ENCODE measurements around the gene MYL12A. TPM values are rescaled to one million over a fixed set of nuclear protein-coding genes. Genes with fewer than 3 reads are reported as not detected.

Gene MYL12A
- total and polyA plus RNA-seq, 2 donors (not counting 3 experiments of a cell fraction or from before 2014, with no cell fraction given) = 597 to 796 TPM

GRCh38 chr18:3268306-3268705 lies 20.7 kb downstream of the MYL12A start:
- Histone ChIP-seq H4K20me1 (replicated peaks; ENCODE audit: control insufficient read depth, extremely low read depth, insufficient read depth, low read length) (peaks cover 60% of the 10 kb centered on the region), H3K9me3 (replicated peaks; ENCODE audit: control insufficient read depth, insufficient read depth, low read length) (no peaks in the 10 kb centered on the region), H3K9ac (replicated peaks; ENCODE audit: extremely low read depth, insufficient read depth, low read length) (no peak overlapping the region), H3K79me2 (ENCODE audit: control insufficient read depth, insufficient read depth, low read length) (peaks cover 100% of the 10 kb centered on the region), H3K4me2 (ENCODE audit: insufficient read depth, low read length) (peak overlapping the region; percentile 52), H3K9me1 (replicated peaks; ENCODE audit: control insufficient read depth, extremely low read depth, insufficient read depth, low read length) (peaks cover 3% of the 10 kb centered on the region), H3K36me3 (ENCODE audit: control insufficient read depth in 2 of 2, extremely low read depth in 1 of 2, insufficient read depth in 2 of 2, low read length in 2 of 2) (peaks cover 0 to 8% of the 10 kb centered on the region in 2 experiments), H3K4me1 (ENCODE audit: control insufficient read depth, extremely low read depth, insufficient read depth, low read length) (peaks cover 62% of the 10 kb centered on the region), H3K27ac (ENCODE audit: insufficient read depth, low read depth, low read length) (no peak overlapping the region), H3K27me3 (ENCODE audit: control insufficient read depth in 2 of 2, insufficient read depth in 2 of 2, low read length in 2 of 2) (no peaks in the 10 kb centered on the region), H3K4me3 (replicated peaks in 1 of 3; ENCODE audit: insufficient read depth in 1 of 3, low read depth in 1 of 3, low read length in 3 of 3) (no peak overlapping the region), H2AFZ (ENCODE audit: low read depth, low read length) (no peak overlapping the region)
- intact Hi-C loops (cut with micrococcal nuclease) = no loop called here
- TF ChIP-seq POLR2AphosphoS5 (IDR thresholded peaks at IDR 0.05; ENCODE audit: insufficient read depth, low read depth, low read length) (no peak), POLR2A (IDR thresholded peaks at IDR 0.05; ENCODE audit: low read depth, low read length) (no peak), JUN (IDR thresholded peaks at IDR 0.05; ENCODE audit: borderline replicate concordance, insufficient read depth, insufficient read length, low read depth) (no peak), FOS (IDR thresholded peaks at IDR 0.05; ENCODE audit: borderline replicate concordance, insufficient read depth, low read length) (no peak), MAX (IDR thresholded peaks at IDR 0.05; ENCODE audit: insufficient read depth, insufficient read length) (no peak), EZH2 (IDR thresholded peaks at IDR 0.05; ENCODE audit: borderline replicate concordance, low read depth, low read length, severe bottlenecking) (no peak), MYC (IDR thresholded peaks at IDR 0.05; ENCODE audit: low read depth, low read length) (no peak), CTCF (IDR thresholded peaks at IDR 0.05; ENCODE audit: extremely low read depth in 1 of 2, insufficient read depth in 1 of 2, low read depth in 1 of 2, low read length in 2 of 2) (no peak), GATA2 (IDR thresholded peaks at IDR 0.05; ENCODE audit: insufficient read depth, insufficient read length, low read depth, low read length) (no peak)
- dilution Hi-C loops (cut with MboI; ENCODE audit: extremely low pct_ligation_motif_present, low sequenced_read_pairs) = loop anchor here (25.0 kb wide), 1 partner anchor 194 kb away; the partner anchor contains the start of gene TGIF1
- FAIRE-seq (no peak), DNase-seq (ENCODE audit: low read depth, low spot score) (no peak)
- no TSS peak for BruUV-seq (replicated peaks)
- ChIA-PET CTCF (no interaction called here), POLR2A (no interaction called here)
